ENCODE data around the gene AOC3.

DNA sequence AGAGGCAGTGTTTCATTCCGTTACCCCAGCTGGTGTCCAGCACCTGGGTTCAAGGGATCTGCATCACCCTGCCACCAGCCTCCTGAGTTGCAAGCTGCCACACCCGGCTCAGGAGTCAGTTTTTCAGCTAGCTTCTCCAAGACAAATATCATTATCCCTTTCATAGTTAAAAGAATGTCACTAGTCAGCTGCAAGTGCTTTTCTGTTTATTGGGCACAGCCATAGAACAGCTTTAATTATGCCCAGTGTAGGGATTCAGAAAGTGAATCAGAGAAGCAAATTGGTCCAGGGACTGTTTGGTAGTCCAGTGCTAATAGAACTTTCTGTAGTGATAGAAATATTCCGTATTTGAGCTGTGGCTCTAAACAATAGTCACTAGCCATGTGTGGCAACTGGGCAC lies 2.9 kb upstream of the AOC3 start:
- TF ChIP-seq, protein P1, sequence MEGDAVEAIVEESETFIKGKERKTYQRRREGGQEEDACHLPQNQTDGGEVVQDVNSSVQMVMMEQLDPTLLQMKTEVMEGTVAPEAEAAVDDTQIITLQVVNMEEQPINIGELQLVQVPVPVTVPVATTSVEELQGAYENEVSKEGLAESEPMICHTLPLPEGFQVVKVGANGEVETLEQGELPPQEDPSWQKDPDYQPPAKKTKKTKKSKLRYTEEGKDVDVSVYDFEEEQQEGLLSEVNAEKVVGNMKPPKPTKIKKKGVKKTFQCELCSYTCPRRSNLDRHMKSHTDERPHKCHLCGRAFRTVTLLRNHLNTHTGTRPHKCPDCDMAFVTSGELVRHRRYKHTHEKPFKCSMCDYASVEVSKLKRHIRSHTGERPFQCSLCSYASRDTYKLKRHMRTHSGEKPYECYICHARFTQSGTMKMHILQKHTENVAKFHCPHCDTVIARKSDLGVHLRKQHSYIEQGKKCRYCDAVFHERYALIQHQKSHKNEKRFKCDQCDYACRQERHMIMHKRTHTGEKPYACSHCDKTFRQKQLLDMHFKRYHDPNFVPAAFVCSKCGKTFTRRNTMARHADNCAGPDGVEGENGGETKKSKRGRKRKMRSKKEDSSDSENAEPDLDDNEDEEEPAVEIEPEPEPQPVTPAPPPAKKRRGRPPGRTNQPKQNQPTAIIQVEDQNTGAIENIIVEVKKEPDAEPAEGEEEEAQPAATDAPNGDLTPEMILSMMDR (IDR thresholded peaks at IDR 0.05; ENCODE audit: low read depth, low read length, missing input control): no peak
- TF ChIP-seq EGR1 (IDR thresholded peaks at IDR 0.05; ENCODE audit: low read depth in 2 of 2) (no peak), SP1 (IDR thresholded peaks at IDR 0.05) (no peak), REST (IDR thresholded peaks at IDR 0.05) (no peak), JUND (IDR thresholded peaks at IDR 0.05) (no peak), GABPA (IDR thresholded peaks at IDR 0.05 in 1 of 2, conservative IDR thresholded peaks at IDR 0.05 in 1 of 2) (no peak), RAD21 (IDR thresholded peaks at IDR 0.05) (no peak)

All from liver (tissue), 3 donors.